ENCODE data around the gene F11R. TPM values are rescaled to one million over a fixed set of nuclear protein-coding genes. Genes with fewer than 3 reads are reported as not detected.

The F11R gene
- total RNA-seq, 4 donors from 2014 or later = 3.1 to 6.0 (median 5.3) TPM

DNA sequence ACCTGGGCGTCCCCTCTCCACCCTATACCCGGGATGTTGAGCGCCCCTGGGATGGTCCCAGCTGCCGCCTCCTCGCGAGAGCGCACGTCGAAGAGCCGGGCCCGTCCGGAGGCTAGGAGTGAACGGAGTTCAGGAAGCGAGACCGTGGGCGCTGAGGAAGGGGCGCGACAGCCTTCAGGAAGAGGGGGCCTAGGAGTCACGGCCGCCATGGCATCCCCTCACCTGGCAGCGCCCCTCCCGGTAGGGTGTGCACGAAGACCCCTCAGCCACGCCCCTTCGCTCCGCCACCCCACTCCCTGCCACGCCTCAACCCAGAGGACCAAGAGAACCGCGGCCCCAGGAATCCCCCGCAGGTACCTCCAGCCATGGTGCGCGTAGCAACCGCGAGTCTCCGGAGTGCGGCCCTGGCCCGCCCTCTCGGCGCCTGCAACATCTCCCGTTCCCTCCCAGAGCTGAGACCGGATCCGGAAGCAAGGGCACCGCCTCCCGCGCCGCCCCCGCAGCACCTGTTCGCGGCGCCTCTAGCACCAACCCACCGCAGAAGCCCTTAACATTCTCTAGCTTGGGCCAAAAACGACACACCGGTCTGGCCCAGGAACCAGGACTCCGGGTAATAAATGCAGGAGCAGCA is 17.7 kb upstream of the F11R start, which contains the start of gene TSTD1:
Gene TSTD1 (minus strand): TSS at position 442 of the 631 bp plus-strand sequence. CDS start 75 bp downstream, at position 367.
- DNase-seq = peak in 1 of 2 donors; percentile 47
- Histone ChIP-seq H3K27ac (peak within 1 kb of the TSS in 2 of 4 donors; percentile 18 to 23), H3K4me1 (peaks cover 5% of the 10 kb centered on the region in 2 donors), H3K9me3 (no peaks in the 10 kb centered on the region), H3K36me3 (peaks cover 0 to 47% of the 10 kb centered on the region in 2 donors), H3K27me3 (no peaks in the 10 kb centered on the region), H3K4me3 (peak within 1 kb of the TSS; percentile 53 to 68 (median 62))
- TF ChIP-seq CTCF (IDR thresholded peaks at IDR 0.05 in 4 of 5, conservative IDR thresholded peaks at IDR 0.05 in 1 of 5) (no peak), POLR2A (IDR thresholded peaks at IDR 0.05) (peak in 1 of 2 donors; percentile 21)
- in situ Hi-C loops (cut with MboI; ENCODE audit: low sequenced_read_pairs in 4 of 4) = no loop called here
- intact Hi-C loops (cut with DNase I; ENCODE audit: low total_unique reads) = no loop called here
- peak; percentile 58 to 78 for ATAC-seq

DNA sequence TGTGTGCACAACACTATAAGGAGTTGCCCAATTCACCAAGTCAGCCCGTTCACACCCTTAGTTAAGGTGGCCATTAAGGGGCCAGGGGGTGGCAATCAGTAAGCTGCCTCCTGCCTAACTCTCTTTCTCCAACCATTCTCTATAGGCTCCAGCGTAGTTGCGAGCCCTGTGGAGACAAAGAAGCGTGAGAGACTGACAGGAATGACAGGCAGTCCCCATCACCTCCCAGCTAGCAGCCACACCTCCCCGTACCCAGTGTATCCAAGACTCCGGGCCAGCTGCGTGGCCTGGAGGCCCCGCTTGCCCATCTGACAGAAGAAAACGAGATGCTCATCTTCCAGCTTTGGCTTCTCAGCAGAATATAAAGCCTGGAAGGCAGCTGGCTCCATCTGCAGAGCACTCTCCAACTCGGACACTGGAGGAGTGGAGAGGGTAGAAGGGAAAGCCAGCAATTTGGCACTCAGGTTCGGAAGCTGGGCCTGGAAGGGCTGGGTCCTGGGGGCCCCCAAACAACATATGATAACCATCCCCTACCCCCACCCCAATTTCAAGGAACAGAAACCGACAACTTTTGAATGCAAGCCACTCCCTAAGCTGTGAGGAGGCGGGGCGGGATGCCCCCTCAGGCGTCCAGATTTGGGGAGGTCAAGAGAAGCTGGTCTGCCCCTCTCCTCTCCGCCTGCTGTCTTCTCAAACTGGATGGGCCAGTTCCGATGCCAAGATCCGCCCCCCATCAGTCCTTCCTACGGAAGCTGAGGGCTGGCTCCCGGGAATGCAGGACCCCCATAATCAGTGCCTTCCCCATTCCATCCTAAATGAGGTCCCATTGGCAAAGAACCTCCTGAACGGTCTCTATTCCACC is 16.9 kb upstream of the F11R start:
- DNase-seq (no peak), ATAC-seq (peak in 1 of 2 donors; percentile 14)
- Histone ChIP-seq H3K9me3 (no peaks in the 10 kb centered on the region), H3K4me3 (peak overlapping the region; percentile 53 to 68 (median 62)), H3K27ac (no peak overlapping the region), H3K27me3 (no peaks in the 10 kb centered on the region), H3K36me3 (peaks cover 0 to 43% of the 10 kb centered on the region in 2 donors), H3K4me1 (peaks cover 0 to 5% of the 10 kb centered on the region in 2 donors)
- TF ChIP-seq POLR2A (IDR thresholded peaks at IDR 0.05) = no peak
- no peak for TF ChIP-seq CTCF (IDR thresholded peaks at IDR 0.05 in 4 of 5, conservative IDR thresholded peaks at IDR 0.05 in 1 of 5)
- in situ Hi-C loops (cut with MboI; ENCODE audit: low sequenced_read_pairs in 4 of 4) = no loop called here
- intact Hi-C loops (cut with DNase I; ENCODE audit: low total_unique reads) = no loop called here

GRCh38 chr1:161033751-161034150 is 12.8 kb upstream of the F11R start:
- TF ChIP-seq CTCF (IDR thresholded peaks at IDR 0.05 in 4 of 5, conservative IDR thresholded peaks at IDR 0.05 in 1 of 5) = no peak
- no peak for TF ChIP-seq POLR2A (IDR thresholded peaks at IDR 0.05)
- in situ Hi-C loops (cut with MboI; ENCODE audit: low sequenced_read_pairs in 4 of 4) = no loop called here
- DNase-seq (no peak), ATAC-seq (no peak)
- Histone ChIP-seq H3K4me1 (peaks cover 0 to 5% of the 10 kb centered on the region in 2 donors), H3K4me3 (no peak overlapping the region), H3K9me3 (no peaks in the 10 kb centered on the region), H3K36me3 (peaks cover 0 to 5% of the 10 kb centered on the region in 2 donors), H3K27me3 (no peaks in the 10 kb centered on the region), H3K27ac (no peak overlapping the region)
- intact Hi-C loops (cut with DNase I; ENCODE audit: low total_unique reads) = no loop called here

GRCh38 chr1:161032409-161032808 is 11.5 kb upstream of the F11R start:
- in situ Hi-C loops (cut with MboI; ENCODE audit: low sequenced_read_pairs in 4 of 4) (no loop called here), intact Hi-C loops (cut with DNase I; ENCODE audit: low total_unique reads) (no loop called here)
- no peak for ATAC-seq

More at GRCh38 chr1:161032409-161032808, 11.5 kb upstream of the F11R start:
- no peak for TF ChIP-seq CTCF (IDR thresholded peaks at IDR 0.05 in 4 of 5, conservative IDR thresholded peaks at IDR 0.05 in 1 of 5)
- TF ChIP-seq POLR2A (IDR thresholded peaks at IDR 0.05) = no peak
- no peak overlapping the region for H3K4me3 ChIP-seq
- no peaks in the 10 kb centered on the region for H3K27me3 ChIP-seq
- no peaks in the 10 kb centered on the region for H3K9me3 ChIP-seq
- no peaks in the 10 kb centered on the region for H3K36me3 ChIP-seq
- H3K4me1 ChIP-seq = no peaks in the 10 kb centered on the region
- H3K27ac ChIP-seq = no peak overlapping the region
- DNase-seq = no peak
